Measurements from ENCODE around the gene EPB41L5.

The EPB41L5 gene

GRCh38 chr2:120203251-120204021 lies 190.6 kb downstream of the EPB41L5 start:
- DNase-seq, result no peak

- DNase-seq, result no peak
Measured at GRCh38 chr2:120204022-120204405, 191.1 kb downstream of the EPB41L5 start.

- DNase-seq, result no peak
Measured at GRCh38 chr2:120204417-120204816, 191.5 kb downstream of the EPB41L5 start.

GRCh38 chr2:120204945-120205670 lies 192.2 kb downstream of the EPB41L5 start:
- DNase-seq, result no peak

GRCh38 chr2:120206022-120206581 lies 193.2 kb downstream of the EPB41L5 start:
- DNase-seq, result no peak

GRCh38 chr2:120208381-120209353 lies 195.8 kb downstream of the EPB41L5 start:
- no peak for DNase-seq

GRCh38 chr2:120209427-120210269 lies 196.8 kb downstream of the EPB41L5 start:
- DNase-seq, result no peak

- no peak for DNase-seq
Measured at GRCh38 chr2:120210270-120210693, 197.4 kb downstream of the EPB41L5 start.

GRCh38 chr2:120218181-120218580 lies 205.3 kb downstream of the EPB41L5 start:
- no peak for DNase-seq

GRCh38 chr2:120219291-120219690 lies 206.4 kb downstream of the EPB41L5 start:
- no peak for DNase-seq

GRCh38 chr2:120219766-120220165 lies 206.9 kb downstream of the EPB41L5 start:
- no peak for DNase-seq

GRCh38 chr2:120220756-120221155 lies 207.9 kb downstream of the EPB41L5 start:
- DNase-seq, result no peak

GRCh38 chr2:120221616-120222015 lies 208.7 kb downstream of the EPB41L5 start:
- DNase-seq, result no peak

- no peak for DNase-seq
Measured at GRCh38 chr2:120222186-120223033, 209.5 kb downstream of the EPB41L5 start.

- peak; percentile 5 for DNase-seq
Measured at GRCh38 chr2:120223034-120223912, 210.4 kb downstream of the EPB41L5 start, which contains the start of gene TMEM185B. Gene TMEM185B, minus strand, starts transcription at chr2:120223400. Its CDS starts 424 bp downstream, at chr2:120222976.

- no peak for DNase-seq
Measured at GRCh38 chr2:120224256-120224655, 211.4 kb downstream of the EPB41L5 start.

- DNase-seq, result no peak
Measured at GRCh38 chr2:120224735-120225548, 212.1 kb downstream of the EPB41L5 start.

GRCh38 chr2:120225549-120226065 lies 212.7 kb downstream of the EPB41L5 start:
- DNase-seq, result no peak
